ENCODE results near the gene UTP18.
A peak's percentile ranks its signal among the peaks of the same experiment; 100 is the strongest.
"Not testable (repeated sequence)": the region's sequence is repeated elsewhere in the genome, so short reads cannot be mapped to it uniquely, and the experiment has no call there.

UTP18 gene

DNA sequence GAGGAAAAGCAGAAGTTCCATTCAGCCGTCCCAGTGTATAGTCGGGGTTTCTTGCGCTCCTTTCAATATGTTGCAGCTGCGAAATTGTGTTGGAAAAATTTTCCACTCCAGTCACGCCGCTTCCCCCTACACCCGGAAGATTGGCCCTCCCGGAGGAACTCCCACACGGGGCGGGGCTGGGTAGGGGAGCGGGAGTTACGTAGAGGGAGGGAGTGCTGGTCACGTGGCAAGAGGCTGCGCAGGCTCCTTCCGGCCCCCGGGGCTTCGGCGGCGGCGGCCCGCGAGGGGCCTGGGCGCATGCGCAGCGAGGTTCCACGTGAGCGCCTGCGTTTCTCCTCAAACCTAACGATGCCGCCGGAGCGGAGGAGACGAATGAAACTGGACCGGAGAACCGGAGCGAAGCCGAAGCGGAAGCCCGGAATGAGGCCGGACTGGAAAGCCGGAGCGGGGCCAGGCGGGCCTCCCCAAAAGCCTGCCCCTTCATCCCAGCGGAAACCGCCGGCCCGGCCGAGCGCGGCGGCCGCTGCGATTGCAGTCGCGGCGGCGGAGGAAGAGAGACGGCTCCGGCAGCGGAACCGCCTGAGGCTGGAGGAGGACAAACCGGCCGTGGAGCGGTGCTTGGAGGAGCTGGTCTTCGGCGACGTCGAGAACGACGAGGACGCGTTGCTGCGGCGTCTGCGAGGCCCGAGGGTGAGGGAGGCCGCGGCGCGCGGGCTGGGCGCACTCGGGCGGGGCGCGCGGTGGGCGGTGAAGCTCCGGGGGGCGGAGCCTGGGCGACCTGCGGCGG, at the start of gene UTP18:
Gene UTP18 (plus strand): TSS at position 310 of the 787 bp plus-strand sequence. CDS start 39 bp downstream, at position 349.
- peak within 1 kb of the TSS; percentile 64 for H2AFZ ChIP-seq (ENCODE audit: low read depth, low read length)
- H3K36me3 ChIP-seq (ENCODE audit: insufficient read depth, low read length) = peaks cover 36% of the 10 kb centered on the region
- H3K9me3 ChIP-seq (ENCODE audit: low read length) = no peaks in the 10 kb centered on the region
- H3K27me3 ChIP-seq (ENCODE audit: insufficient read depth, low read length) = no peaks in the 10 kb centered on the region
- H3K4me1 ChIP-seq (ENCODE audit: insufficient read depth, low read length) = peaks cover 35% of the 10 kb centered on the region
- peak within 1 kb of the TSS; percentile 96 for H3K4me3 ChIP-seq (ENCODE audit: low read length)

DNA sequence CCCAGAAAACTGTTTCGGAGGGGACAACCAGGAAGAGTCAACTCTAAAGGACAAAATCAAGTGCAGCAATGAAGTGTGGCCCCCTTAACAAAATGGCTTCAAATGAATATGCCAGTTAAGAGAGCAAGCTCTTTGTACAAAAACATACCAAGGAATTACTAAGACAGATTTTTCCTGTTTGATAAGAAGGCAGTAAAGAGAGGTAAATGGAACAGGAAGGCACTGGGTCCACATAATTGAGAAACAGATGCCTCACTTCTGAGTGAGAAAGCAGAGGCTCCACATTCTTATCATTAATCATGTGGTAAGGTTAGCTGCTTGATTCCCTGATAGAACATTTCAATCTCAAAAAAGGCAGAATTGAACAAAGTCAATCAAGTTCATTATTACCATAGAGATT, 45.4 kb upstream of the UTP18 start:
- H3K4me1 ChIP-seq (ENCODE audit: insufficient read depth, low read length) = no peaks in the 10 kb centered on the region
- no peak overlapping the region for H2AFZ ChIP-seq (ENCODE audit: low read depth, low read length)
- H3K4me3 ChIP-seq (ENCODE audit: low read length) = no peak overlapping the region
- no peaks in the 10 kb centered on the region for H3K27me3 ChIP-seq (ENCODE audit: insufficient read depth, low read length)
- no peaks in the 10 kb centered on the region for H3K9me3 ChIP-seq (ENCODE audit: low read length)
- H3K36me3 ChIP-seq (ENCODE audit: insufficient read depth, low read length) = peaks cover 76% of the 10 kb centered on the region

DNA sequence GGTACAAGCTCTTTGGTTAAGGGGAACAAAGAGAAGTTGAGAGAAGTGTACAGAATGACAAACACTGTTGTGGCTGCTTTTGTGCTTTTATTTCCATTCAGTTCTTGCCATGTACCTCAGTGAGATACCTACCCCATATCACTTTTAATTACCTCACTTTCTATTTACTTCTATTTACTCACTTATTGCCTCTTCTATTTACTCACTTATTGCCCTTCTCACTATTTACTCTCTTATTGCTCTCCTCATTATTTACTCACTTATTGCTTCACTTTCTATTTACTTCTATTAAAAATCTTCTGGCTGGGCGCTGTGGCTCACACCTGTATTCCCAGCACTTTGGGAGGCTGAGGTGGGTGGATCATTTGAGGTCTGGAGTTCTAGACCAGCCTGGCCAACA, 42.4 kb upstream of the UTP18 start:
- H3K27me3 ChIP-seq (ENCODE audit: insufficient read depth, low read length) = no peaks in the 10 kb centered on the region

DNA sequence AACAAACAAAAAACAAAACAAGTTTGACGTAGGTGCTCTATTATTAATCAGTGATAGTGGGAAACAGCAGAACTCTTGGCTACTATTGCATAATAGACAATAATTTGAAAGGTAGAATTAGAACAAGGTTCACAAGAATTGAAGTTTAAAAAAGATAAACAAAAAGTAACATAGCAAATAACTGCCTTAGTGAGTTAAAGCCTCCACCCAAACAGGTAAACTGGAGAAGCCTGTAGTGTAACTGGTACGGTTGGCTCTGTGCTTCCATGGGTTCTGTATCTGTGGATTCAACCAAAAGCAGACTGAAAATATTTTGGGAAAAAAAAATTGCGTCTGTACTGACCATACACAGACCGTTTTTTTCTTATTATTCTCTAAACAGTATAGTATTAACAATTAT, 39.0 kb upstream of the UTP18 start:
- Histone ChIP-seq H3K27me3 (ENCODE audit: insufficient read depth, low read length) (no peaks in the 10 kb centered on the region), H3K9me3 (ENCODE audit: low read length) (no peaks in the 10 kb centered on the region), H2AFZ (ENCODE audit: low read depth, low read length) (no peak overlapping the region), H3K4me3 (ENCODE audit: low read length) (no peak overlapping the region), H3K4me1 (ENCODE audit: insufficient read depth, low read length) (no peaks in the 10 kb centered on the region), H3K36me3 (ENCODE audit: insufficient read depth, low read length) (peaks cover 74% of the 10 kb centered on the region)

More for the DNA sequence above, 42.4 kb upstream of the UTP18 start:
- H3K4me1 ChIP-seq (ENCODE audit: insufficient read depth, low read length) = no peaks in the 10 kb centered on the region
- no peak overlapping the region for H3K4me3 ChIP-seq (ENCODE audit: low read length)
- H2AFZ ChIP-seq (ENCODE audit: low read depth, low read length) = no peak overlapping the region
- H3K36me3 ChIP-seq (ENCODE audit: insufficient read depth, low read length) = peaks cover 82% of the 10 kb centered on the region
- no peaks in the 10 kb centered on the region for H3K9me3 ChIP-seq (ENCODE audit: low read length)

DNA sequence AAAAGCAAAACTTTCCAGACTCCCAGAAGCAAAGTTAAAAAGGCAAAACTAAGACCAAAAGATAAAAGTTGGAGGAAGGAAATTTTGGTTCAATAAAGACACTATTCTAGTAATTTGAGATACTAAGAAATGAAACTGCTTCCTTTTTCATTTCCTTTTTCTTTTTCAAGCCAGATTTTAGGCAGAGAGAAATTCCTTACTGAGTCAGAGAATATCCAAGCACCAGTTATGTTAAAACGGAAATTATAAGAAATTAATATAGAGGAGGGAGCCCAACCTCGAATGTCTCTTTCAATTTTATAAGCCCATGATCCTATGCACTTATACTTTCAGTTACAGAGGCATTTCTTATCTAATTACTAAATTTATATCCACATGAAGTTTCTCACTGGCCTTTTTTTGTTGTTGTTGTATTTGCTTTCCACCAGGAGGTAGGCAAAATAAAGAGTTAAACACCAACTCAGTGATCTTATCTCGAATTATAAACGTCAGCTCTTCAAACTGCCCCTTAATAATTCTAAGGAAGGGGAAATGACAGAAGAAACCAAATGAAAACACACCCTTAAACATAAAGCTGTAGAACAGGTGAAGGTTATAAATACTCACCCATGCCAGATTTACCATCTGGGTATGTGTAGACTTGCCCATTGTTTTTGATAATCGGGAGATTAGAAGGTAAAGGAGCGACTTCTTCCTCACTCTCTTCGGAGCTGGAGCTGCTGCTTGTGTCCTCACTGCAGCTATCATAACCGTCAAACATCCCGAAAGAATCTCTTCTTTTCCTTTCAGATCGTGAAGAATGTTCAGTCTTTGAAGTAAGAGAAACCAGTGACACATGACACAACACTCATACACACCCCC, 35.7 kb upstream of the UTP18 start:
- H3K27me3 ChIP-seq (ENCODE audit: insufficient read depth, low read length) = no peaks in the 10 kb centered on the region
- H3K4me1 ChIP-seq (ENCODE audit: insufficient read depth, low read length) = no peaks in the 10 kb centered on the region
- H3K36me3 ChIP-seq (ENCODE audit: insufficient read depth, low read length) = peaks cover 45% of the 10 kb centered on the region
- H3K9me3 ChIP-seq (ENCODE audit: low read length) = no peaks in the 10 kb centered on the region
- H3K4me3 ChIP-seq (ENCODE audit: low read length) = no peak overlapping the region
- H2AFZ ChIP-seq (ENCODE audit: low read depth, low read length) = no peak overlapping the region

DNA sequence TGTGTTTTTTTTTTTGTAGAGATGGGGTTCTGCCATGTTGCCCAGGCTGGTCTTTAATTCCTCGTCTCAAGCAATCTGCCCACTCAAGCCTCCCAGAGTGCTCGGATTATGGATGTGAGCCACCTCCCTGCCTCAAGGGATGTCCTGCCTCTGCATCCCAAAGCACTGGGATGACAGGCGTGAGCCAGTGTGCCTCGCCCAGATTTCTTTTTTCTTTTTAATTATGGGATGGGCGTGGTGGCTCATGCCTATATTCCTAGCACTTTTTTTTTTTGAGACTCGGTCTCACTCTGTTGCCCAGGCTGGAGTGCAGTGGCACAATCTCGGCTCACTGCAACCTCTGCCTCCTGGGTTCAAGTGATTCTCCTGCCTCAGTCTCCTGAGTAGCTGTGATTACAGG, 34.8 kb upstream of the UTP18 start:
- not testable (repeated sequence) for H3K9me3 ChIP-seq (ENCODE audit: low read length); H3K4me3 ChIP-seq (ENCODE audit: low read length); H3K27me3 ChIP-seq (ENCODE audit: insufficient read depth, low read length); H2AFZ ChIP-seq (ENCODE audit: low read depth, low read length); H3K4me1 ChIP-seq (ENCODE audit: insufficient read depth, low read length)
- peaks cover 36% of the 10 kb centered on the region for H3K36me3 ChIP-seq (ENCODE audit: insufficient read depth, low read length)

DNA sequence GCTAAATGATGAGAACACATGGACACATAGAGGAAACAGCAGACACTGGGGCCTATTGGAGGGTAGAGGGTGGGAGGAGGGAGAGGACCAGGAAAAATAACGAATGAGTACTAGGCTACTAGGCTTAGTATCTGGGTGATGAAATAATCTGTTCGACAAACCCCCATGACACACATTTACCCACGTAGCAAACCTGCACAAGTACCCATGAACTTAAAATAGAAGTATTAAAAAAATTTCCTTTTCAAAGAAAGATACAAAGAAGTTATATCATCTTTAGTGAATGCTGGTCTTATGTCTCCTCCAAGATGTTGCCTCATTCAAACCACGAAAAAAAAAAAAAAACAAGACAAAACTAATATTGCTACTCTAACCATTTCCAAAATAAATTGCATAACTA, 32.2 kb upstream of the UTP18 start:
- Histone ChIP-seq H2AFZ (ENCODE audit: low read depth, low read length) (no peak overlapping the region), H3K27me3 (ENCODE audit: insufficient read depth, low read length) (no peaks in the 10 kb centered on the region), H3K4me3 (ENCODE audit: low read length) (no peak overlapping the region), H3K36me3 (ENCODE audit: insufficient read depth, low read length) (peaks cover 17% of the 10 kb centered on the region), H3K9me3 (ENCODE audit: low read length) (no peaks in the 10 kb centered on the region), H3K4me1 (ENCODE audit: insufficient read depth, low read length) (no peaks in the 10 kb centered on the region)

DNA sequence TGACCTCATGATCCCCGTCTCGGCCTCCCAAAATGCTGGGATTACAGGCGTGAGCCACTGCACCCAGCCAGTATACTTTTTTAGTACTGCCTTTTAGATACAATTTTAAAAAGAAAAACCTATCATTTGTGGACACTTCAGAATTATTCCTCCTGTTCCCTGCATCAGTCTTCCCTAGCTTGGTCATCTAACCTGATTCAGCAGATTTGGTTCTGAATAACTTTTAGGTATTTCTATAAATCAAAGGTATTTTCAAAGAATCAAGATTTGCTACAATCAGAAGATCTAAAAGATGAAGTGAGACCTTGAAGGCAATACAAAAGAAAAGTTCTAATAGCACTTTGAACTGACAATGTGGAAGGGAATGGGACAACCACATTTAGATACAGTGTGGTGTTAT, 30.5 kb upstream of the UTP18 start:
- no peaks in the 10 kb centered on the region for H3K9me3 ChIP-seq (ENCODE audit: low read length)
- no peak overlapping the region for H2AFZ ChIP-seq (ENCODE audit: low read depth, low read length)
- no peaks in the 10 kb centered on the region for H3K4me1 ChIP-seq (ENCODE audit: insufficient read depth, low read length)
- peaks cover 4% of the 10 kb centered on the region for H3K36me3 ChIP-seq (ENCODE audit: insufficient read depth, low read length)
- H3K27me3 ChIP-seq (ENCODE audit: insufficient read depth, low read length) = no peaks in the 10 kb centered on the region
- H3K4me3 ChIP-seq (ENCODE audit: low read length) = no peak overlapping the region

DNA sequence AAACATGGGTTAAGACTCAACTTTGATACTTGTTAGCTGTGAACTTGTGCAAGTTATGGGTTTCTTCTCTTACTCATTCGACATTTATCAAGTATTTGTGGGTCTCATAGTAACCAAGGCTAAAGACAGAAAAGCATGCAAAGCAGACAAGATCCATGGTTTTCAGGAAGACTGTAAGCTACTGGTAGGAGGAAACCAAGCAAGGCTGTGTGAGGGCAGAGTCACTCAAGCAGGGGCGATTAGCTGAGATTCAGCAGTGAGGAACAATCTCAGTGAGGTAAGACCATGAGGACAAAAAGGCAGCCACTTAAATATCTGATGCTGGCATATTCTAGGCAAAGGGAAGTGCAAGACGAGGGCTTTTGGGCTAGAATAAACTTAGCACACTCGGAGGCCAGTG, 30.0 kb upstream of the UTP18 start:
- H3K4me1 ChIP-seq (ENCODE audit: insufficient read depth, low read length) = no peaks in the 10 kb centered on the region
- peaks cover 2% of the 10 kb centered on the region for H3K36me3 ChIP-seq (ENCODE audit: insufficient read depth, low read length)
- H2AFZ ChIP-seq (ENCODE audit: low read depth, low read length) = no peak overlapping the region
- H3K9me3 ChIP-seq (ENCODE audit: low read length) = no peaks in the 10 kb centered on the region
- no peak overlapping the region for H3K4me3 ChIP-seq (ENCODE audit: low read length)
- no peaks in the 10 kb centered on the region for H3K27me3 ChIP-seq (ENCODE audit: insufficient read depth, low read length)

DNA sequence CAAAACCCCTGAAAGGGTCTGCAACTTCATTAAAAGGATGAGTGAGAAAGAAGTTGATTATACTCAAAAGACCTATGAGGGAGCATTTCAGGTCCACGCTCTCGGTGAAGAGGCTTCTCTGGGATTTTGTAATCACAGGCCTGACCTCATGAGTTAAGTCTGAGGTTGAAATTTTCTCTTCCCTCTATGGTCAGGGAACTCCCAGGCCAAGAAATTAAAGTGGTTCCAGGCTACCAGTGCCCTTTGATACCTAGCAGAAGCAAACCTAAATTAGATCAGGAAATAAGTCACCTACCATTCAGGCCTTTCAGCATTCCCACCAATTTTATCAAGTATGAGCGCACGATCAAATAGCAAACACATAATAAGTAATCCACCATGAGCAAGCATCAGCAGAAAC, 28.3 kb upstream of the UTP18 start:
- Histone ChIP-seq H3K27me3 (ENCODE audit: insufficient read depth, low read length) (no peaks in the 10 kb centered on the region), H2AFZ (ENCODE audit: low read depth, low read length) (no peak overlapping the region), H3K4me3 (ENCODE audit: low read length) (no peak overlapping the region), H3K9me3 (ENCODE audit: low read length) (peaks cover 2% of the 10 kb centered on the region), H3K4me1 (ENCODE audit: insufficient read depth, low read length) (no peaks in the 10 kb centered on the region), H3K36me3 (ENCODE audit: insufficient read depth, low read length) (peaks cover 5% of the 10 kb centered on the region)

DNA sequence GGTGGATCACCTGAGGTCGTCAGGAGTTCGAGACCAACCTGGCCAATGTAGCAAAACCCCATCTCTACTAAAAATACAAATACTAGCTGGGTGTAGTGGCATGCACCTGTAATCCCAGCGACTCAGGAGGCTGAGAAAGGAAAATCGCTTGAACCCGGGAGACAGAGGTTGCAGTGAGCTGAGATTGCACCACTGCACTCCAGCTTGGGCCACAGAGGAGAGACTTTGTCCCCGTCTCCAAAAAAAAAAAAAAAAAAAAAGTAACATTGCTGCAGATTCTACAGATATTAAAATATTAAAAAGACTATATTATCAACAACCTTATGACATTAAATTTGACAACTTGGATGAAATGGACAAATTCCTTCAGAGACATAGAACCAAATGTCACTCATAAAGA, 26.2 kb upstream of the UTP18 start:
- Histone ChIP-seq H3K36me3 (ENCODE audit: insufficient read depth, low read length) (peaks cover 5% of the 10 kb centered on the region), H3K9me3 (ENCODE audit: low read length) (peaks cover 5% of the 10 kb centered on the region), H2AFZ (ENCODE audit: low read depth, low read length) (no peak overlapping the region), H3K4me3 (ENCODE audit: low read length) (no peak overlapping the region), H3K4me1 (ENCODE audit: insufficient read depth, low read length) (no peaks in the 10 kb centered on the region), H3K27me3 (ENCODE audit: insufficient read depth, low read length) (no peaks in the 10 kb centered on the region)

DNA sequence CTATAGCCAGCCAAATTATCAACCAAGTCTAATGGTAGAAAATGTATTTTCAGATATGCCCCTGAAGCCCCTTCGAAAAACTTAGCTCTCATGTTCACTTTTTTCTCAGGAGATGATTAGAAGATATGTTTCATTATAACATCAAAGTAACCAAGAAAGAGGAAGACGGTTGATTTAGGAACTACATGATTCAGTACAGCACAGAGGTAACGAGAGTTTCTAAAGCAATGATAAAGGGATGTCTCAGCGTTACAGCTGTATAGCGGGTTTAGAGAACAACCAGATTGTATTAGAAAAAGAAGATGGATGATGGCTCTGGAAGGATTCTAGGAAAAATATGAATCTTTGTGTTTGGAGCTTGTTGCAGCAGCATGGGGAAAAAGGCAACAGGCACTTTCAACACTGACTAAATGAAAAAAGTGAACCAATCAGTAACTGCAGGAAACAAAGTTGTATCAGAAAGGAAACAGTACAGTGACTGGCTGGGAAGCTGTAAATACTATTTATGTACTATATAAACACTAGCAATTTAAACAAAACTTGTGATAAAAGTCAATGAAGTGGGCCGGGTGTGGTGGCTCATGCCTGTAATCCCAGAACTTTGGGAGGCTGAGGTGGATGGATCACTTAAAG, 22.0 kb upstream of the UTP18 start:
- Histone ChIP-seq H3K4me1 (ENCODE audit: insufficient read depth, low read length) (no peaks in the 10 kb centered on the region), H2AFZ (ENCODE audit: low read depth, low read length) (no peak overlapping the region), H3K4me3 (ENCODE audit: low read length) (no peak overlapping the region), H3K9me3 (ENCODE audit: low read length) (peaks cover 5% of the 10 kb centered on the region), H3K36me3 (ENCODE audit: insufficient read depth, low read length) (peaks cover 5% of the 10 kb centered on the region), H3K27me3 (ENCODE audit: insufficient read depth, low read length) (no peaks in the 10 kb centered on the region)

DNA sequence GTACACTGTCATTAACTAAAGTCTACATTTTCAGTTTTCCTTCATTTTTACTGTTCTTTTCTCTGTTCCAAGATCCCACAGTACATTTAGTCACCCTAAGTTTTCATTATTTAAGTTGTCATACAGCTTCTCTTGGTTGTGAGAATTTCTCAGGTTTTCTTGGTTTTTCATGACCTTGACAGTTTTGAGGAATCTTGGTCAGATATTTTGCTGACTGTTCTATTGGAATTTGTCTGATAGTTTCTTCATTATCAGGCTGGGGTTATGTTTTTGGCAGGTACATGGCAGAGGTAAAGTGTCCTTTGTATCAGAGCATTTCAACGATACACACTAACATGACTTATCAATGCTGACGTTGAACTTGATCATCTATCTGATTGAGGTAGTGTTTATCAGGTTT, 20.1 kb upstream of the UTP18 start:
- no peaks in the 10 kb centered on the region for H3K27me3 ChIP-seq (ENCODE audit: insufficient read depth, low read length)
- peaks cover 5% of the 10 kb centered on the region for H3K36me3 ChIP-seq (ENCODE audit: insufficient read depth, low read length)
- H2AFZ ChIP-seq (ENCODE audit: low read depth, low read length) = no peak overlapping the region
- H3K4me1 ChIP-seq (ENCODE audit: insufficient read depth, low read length) = no peaks in the 10 kb centered on the region
- H3K9me3 ChIP-seq (ENCODE audit: low read length) = peaks cover 5% of the 10 kb centered on the region
- no peak overlapping the region for H3K4me3 ChIP-seq (ENCODE audit: low read length)

All from neuron (in vitro differentiated cells).